Neural progenitor cell (in vitro differentiated cells): ENCODE measurements around the gene RETREG3. TPM values are rescaled to one million over a fixed set of nuclear protein-coding genes. Genes with fewer than 3 reads are reported as not detected.

Experiments
- DNase-seq: peaks from one replicate; pipeline ENCODE4 v3.0.0-alpha.2; 2016; ENCODE audit warnings: low spot score
- H2AFZ ChIP-seq: fragments of 200-600 bp; sonication (generic); replicated peaks from 2 replicates; pipeline ENCODE4 v1.6.1; 2016; ENCODE audit warnings: antibody characterized with exemption
- H3F3A ChIP-seq: fragments of 200-600 bp; sonication (generic); 2 replicates; pipeline ENCODE4 v1.6.1; 2016; ENCODE audit warnings: antibody characterized with exemption, low read depth
- H3K27ac ChIP-seq: fragments of 200-600 bp; sonication (generic); 2 replicates; pipeline ENCODE4 v1.5.1; 2016; ENCODE audit warnings: mild to moderate bottlenecking
- H3K27me3 ChIP-seq: fragments of 200-600 bp; sonication (generic); 2 replicates; pipeline ENCODE4 v1.6.1; 2016; ENCODE audit warnings: mild to moderate bottlenecking, moderate library complexity
- H3K36me3 ChIP-seq: fragments of 200-600 bp; sonication (generic); 2 replicates; pipeline ENCODE4 v1.5.1; 2016
- H3K4me1 ChIP-seq: fragments of 200-600 bp; sonication (generic); 2 replicates; pipeline ENCODE4 v1.6.1; 2016; ENCODE audit warnings: mixed run types
- H3K4me2 ChIP-seq: fragments of 200-600 bp; sonication (generic); 2 replicates; pipeline ENCODE4 v1.6.1; 2016
- H3K4me3 ChIP-seq: fragments of 200-600 bp; sonication (generic); 2 replicates; pipeline ENCODE4 v1.5.1; 2016
- H3K79me2 ChIP-seq: fragments of 200-600 bp; sonication (generic); 2 replicates; pipeline ENCODE4 v1.6.1; 2016; ENCODE audit warnings: low read depth
- H3K9ac ChIP-seq: fragments of 200-600 bp; sonication (generic); 2 replicates; pipeline ENCODE4 v1.6.1; 2016
- H3K9me3 ChIP-seq: fragments of 200-600 bp; sonication (generic); 2 replicates; pipeline ENCODE4 v1.5.1; 2016; ENCODE audit warnings: low read depth
- H4K20me1 ChIP-seq: fragments of 200-600 bp; sonication (generic); 2 replicates; pipeline ENCODE4 v1.6.1; 2016; ENCODE audit warnings: low read depth
- H3K27ac Mint-ChIP-seq: 3 replicates; pipeline ENCODE4 v1.8.0; 2021; ENCODE audit warnings: mixed read lengths
- H3K27me3 Mint-ChIP-seq: 2 replicates; pipeline ENCODE4 v1.8.0; 2022; ENCODE audit warnings: low read depth, mild to moderate bottlenecking, inconsistent platforms, moderate library complexity, mixed read lengths; ENCODE audit not compliant: insufficient read depth
- H3K36me3 Mint-ChIP-seq: 3 replicates; pipeline ENCODE4 v1.8.0; 2021; ENCODE audit warnings: mixed read lengths
- H3K4me1 Mint-ChIP-seq: 3 replicates; pipeline ENCODE4 v1.8.0; 2021; ENCODE audit warnings: mixed read lengths
- H3K4me3 Mint-ChIP-seq: 3 replicates; pipeline ENCODE4 v1.8.0; 2021; ENCODE audit warnings: mild to moderate bottlenecking, moderate library complexity, mixed read lengths
- H3K9me3 Mint-ChIP-seq: 3 replicates; pipeline ENCODE4 v1.8.0; 2020; ENCODE audit warnings: mixed read lengths
- CTCF ChIP-seq: fragments of 200-600 bp; sonication (generic); IDR thresholded peaks from 2 replicates; pipeline ENCODE4 v1.5.1; 2017; ENCODE audit warnings: antibody characterized with exemption, mild to moderate bottlenecking
- EZH2 ChIP-seq: fragments of 200-600 bp; sonication (generic); IDR thresholded peaks from 2 replicates; pipeline ENCODE4 v1.6.1; 2017; ENCODE audit warnings: antibody characterized with exemption, mild to moderate bottlenecking, moderate library complexity
- EZH2phosphoT487 ChIP-seq: fragments of 200-600 bp; sonication (generic); IDR thresholded peaks from 2 replicates; pipeline ENCODE4 v1.6.1; 2017; ENCODE audit warnings: antibody characterized with exemption
- total RNA-seq: library from RNA; depleted of rRNA; stranded (reverse); fragments of >200 nt; gene quantifications from 2 replicates; pipeline ENCODE4 v1.2.3, GENCODE V29; 2015; ENCODE audit warnings: low replicate concordance

Gene RETREG3
- total RNA-seq, 1 donor from 2014 or later: 23.6 TPM

- Mint-ChIP-seq H3K27ac (no peak overlapping the region), H3K9me3 (peaks cover 2% of the 10 kb centered on the region), H3K27me3 (peaks cover 2% of the 10 kb centered on the region), H3K4me1 (peaks cover 9% of the 10 kb centered on the region), H3K36me3 (peaks cover 3% of the 10 kb centered on the region), H3K4me3 (peak overlapping the region; percentile 6)
- H3K27ac ChIP-seq: no peak overlapping the region
- H3K4me2 ChIP-seq: peak overlapping the region; percentile 51
- peaks cover 14% of the 10 kb centered on the region for H3F3A ChIP-seq
- no peaks in the 10 kb centered on the region for H4K20me1 ChIP-seq
- H3K79me2 ChIP-seq: no peaks in the 10 kb centered on the region
- no peaks in the 10 kb centered on the region for H3K27me3 ChIP-seq
- H3K9me3 ChIP-seq: no peaks in the 10 kb centered on the region
- H3K36me3 ChIP-seq: no peaks in the 10 kb centered on the region
- TF ChIP-seq EZH2phosphoT487 (no peak), EZH2 (no peak), CTCF (no peak)
- H2AFZ ChIP-seq: peak overlapping the region; percentile 98
- no peak overlapping the region for H3K9ac ChIP-seq
- peak overlapping the region; percentile 36 for H3K4me3 ChIP-seq
- peak; percentile 59 for DNase-seq
- H3K4me1 ChIP-seq: peaks cover 10% of the 10 kb centered on the region
Observed at GRCh38 chr17:42653179-42654124, 44.3 kb upstream of the RETREG3 start.

GRCh38 chr17:42651392-42651791 lies 42.2 kb upstream of the RETREG3 start:
- TF ChIP-seq EZH2 (no peak), CTCF (no peak), EZH2phosphoT487 (no peak)
- H3K27ac Mint-ChIP-seq: no peak overlapping the region

GRCh38 chr17:42647778-42648177 lies 38.6 kb upstream of the RETREG3 start:
- Histone ChIP-seq H3K4me2 (no peak overlapping the region), H3K27ac (no peak overlapping the region), H3K79me2 (no peaks in the 10 kb centered on the region), H3K36me3 (no peaks in the 10 kb centered on the region), H3K9ac (no peak overlapping the region), H3F3A (peaks cover 1% of the 10 kb centered on the region), H3K27me3 (no peaks in the 10 kb centered on the region), H3K9me3 (no peaks in the 10 kb centered on the region), H3K4me1 (no peaks in the 10 kb centered on the region), H3K4me3 (no peak overlapping the region), H4K20me1 (no peaks in the 10 kb centered on the region), H2AFZ (no peak overlapping the region)
- no peak overlapping the region for H3K4me3 Mint-ChIP-seq
- DNase-seq: no peak
- no peak overlapping the region for H3K27ac Mint-ChIP-seq
- no peaks in the 10 kb centered on the region for H3K9me3 Mint-ChIP-seq
- H3K4me1 Mint-ChIP-seq: peaks cover 1% of the 10 kb centered on the region
- H3K36me3 Mint-ChIP-seq: no peaks in the 10 kb centered on the region
- TF ChIP-seq EZH2 (no peak), CTCF (no peak), EZH2phosphoT487 (no peak)
- H3K27me3 Mint-ChIP-seq: peaks cover 4% of the 10 kb centered on the region

More at GRCh38 chr17:42651392-42651791, 42.2 kb upstream of the RETREG3 start:
- H3K9me3 ChIP-seq: no peaks in the 10 kb centered on the region
- peaks cover 10% of the 10 kb centered on the region for H3K4me1 ChIP-seq
- no peaks in the 10 kb centered on the region for H3K27me3 ChIP-seq
- H3K9ac ChIP-seq: no peak overlapping the region
- H3K36me3 ChIP-seq: no peaks in the 10 kb centered on the region
- no peak overlapping the region for H3K4me2 ChIP-seq
- H4K20me1 ChIP-seq: no peaks in the 10 kb centered on the region
- H3K27ac ChIP-seq: no peak overlapping the region
- H3F3A ChIP-seq: peaks cover 14% of the 10 kb centered on the region
- Mint-ChIP-seq H3K4me3 (no peak overlapping the region), H3K36me3 (no peaks in the 10 kb centered on the region), H3K27me3 (peaks cover 5% of the 10 kb centered on the region), H3K9me3 (peaks cover 2% of the 10 kb centered on the region), H3K4me1 (peaks cover 6% of the 10 kb centered on the region)
- H3K79me2 ChIP-seq: no peaks in the 10 kb centered on the region
- H2AFZ ChIP-seq: no peak overlapping the region
- no peak overlapping the region for H3K4me3 ChIP-seq
- DNase-seq: no peak
